ENCODE results near the gene GPR62. TPM values are rescaled to one million over a fixed set of nuclear protein-coding genes. Genes with fewer than 3 reads are reported as not detected.

Gene GPR62
- total RNA-seq, 1 donor from 2014 or later: not detected

GRCh38 chr3:51955893-51956770 is 951 bp downstream of the GPR62 start:
- peak; percentile 26 to 73 for DNase-seq (ENCODE audit: low read depth in 2 of 2)

- DNase-seq (ENCODE audit: low read depth in 2 of 2): no peak
These were observed 2.5 kb downstream of the GPR62 start for GRCh38 chr3:51957520-51958205.

- DNase-seq (ENCODE audit: low read depth in 2 of 2): no peak
These were observed 3.7 kb downstream of the GPR62 start for GRCh38 chr3:51958603-51959521.

- DNase-seq (ENCODE audit: low read depth in 2 of 2): no peak
These were observed 4.5 kb downstream of the GPR62 start for GRCh38 chr3:51959651-51960050.

GRCh38 chr3:51960386-51960785 is 5.2 kb downstream of the GPR62 start:
- DNase-seq (ENCODE audit: low read depth in 2 of 2): no peak

- no peak for DNase-seq (ENCODE audit: low read depth in 2 of 2)
These were observed 5.8 kb downstream of the GPR62 start for GRCh38 chr3:51961011-51961410.

- DNase-seq (ENCODE audit: low read depth in 2 of 2): no peak
These were observed 6.7 kb downstream of the GPR62 start for GRCh38 chr3:51961602-51962569.

- DNase-seq (ENCODE audit: low read depth in 2 of 2): no peak
These were observed 7.8 kb downstream of the GPR62 start for GRCh38 chr3:51962854-51963530.

GRCh38 chr3:51963951-51964451 is 8.8 kb downstream of the GPR62 start:
- DNase-seq (ENCODE audit: low read depth in 2 of 2): no peak

- DNase-seq (ENCODE audit: low read depth in 2 of 2): no peak
These were observed 9.3 kb downstream of the GPR62 start for GRCh38 chr3:51964521-51964920.

- DNase-seq (ENCODE audit: low read depth in 2 of 2): no peak
These were observed 10.8 kb downstream of the GPR62 start for GRCh38 chr3:51966016-51966415.

GRCh38 chr3:51966486-51966885 is 11.3 kb downstream of the GPR62 start:
- DNase-seq (ENCODE audit: low read depth in 2 of 2): no peak

- peak in 1 of 2 donors; percentile 12 for DNase-seq (ENCODE audit: low read depth in 2 of 2)
These were observed 11.8 kb downstream of the GPR62 start for GRCh38 chr3:51966922-51967383.

- DNase-seq (ENCODE audit: low read depth in 2 of 2): peak in 1 of 2 donors; percentile 65
These were observed 12.4 kb downstream of the GPR62 start, which contains the start of gene PCBP4 for GRCh38 chr3:51967384-51968169. Gene PCBP4 (minus strand): TSS chr3:51967454. CDS start chr3:51961240, 6,214 bp downstream.

- peak in 1 of 2 donors; percentile 25 for DNase-seq (ENCODE audit: low read depth in 2 of 2)
These were observed 13.1 kb downstream of the GPR62 start for GRCh38 chr3:51968170-51968775.

- no peak for DNase-seq (ENCODE audit: low read depth in 2 of 2)
These were observed 13.9 kb downstream of the GPR62 start for GRCh38 chr3:51968883-51969678.

- DNase-seq (ENCODE audit: low read depth in 2 of 2): no peak
These were observed 14.7 kb downstream of the GPR62 start for GRCh38 chr3:51969841-51970240.
